HFF-Myc (cell line): ENCODE data around the gene GDA.

Experiments used
- DNase-seq: peaks from one replicate; pipeline ENCODE4 v3.0.0-alpha.2; 2011; ENCODE audit warnings: low read depth; ENCODE audit errors: extremely low read depth
- H3K4me3 ChIP-seq: replicated peaks from 2 replicates; pipeline ENCODE4 v1.5.1; 2011; ENCODE audit warnings: low read depth, mild to moderate bottlenecking, control low read depth, low read length
- TF ChIP-seq, protein P1 (sequence below): IDR thresholded peaks from 2 replicates; pipeline ENCODE4 v1.5.1; 2012; ENCODE audit warnings: mild to moderate bottlenecking, low read depth, low read length, control low read depth; ENCODE audit errors: missing control alignments

The GDA gene

DNA sequence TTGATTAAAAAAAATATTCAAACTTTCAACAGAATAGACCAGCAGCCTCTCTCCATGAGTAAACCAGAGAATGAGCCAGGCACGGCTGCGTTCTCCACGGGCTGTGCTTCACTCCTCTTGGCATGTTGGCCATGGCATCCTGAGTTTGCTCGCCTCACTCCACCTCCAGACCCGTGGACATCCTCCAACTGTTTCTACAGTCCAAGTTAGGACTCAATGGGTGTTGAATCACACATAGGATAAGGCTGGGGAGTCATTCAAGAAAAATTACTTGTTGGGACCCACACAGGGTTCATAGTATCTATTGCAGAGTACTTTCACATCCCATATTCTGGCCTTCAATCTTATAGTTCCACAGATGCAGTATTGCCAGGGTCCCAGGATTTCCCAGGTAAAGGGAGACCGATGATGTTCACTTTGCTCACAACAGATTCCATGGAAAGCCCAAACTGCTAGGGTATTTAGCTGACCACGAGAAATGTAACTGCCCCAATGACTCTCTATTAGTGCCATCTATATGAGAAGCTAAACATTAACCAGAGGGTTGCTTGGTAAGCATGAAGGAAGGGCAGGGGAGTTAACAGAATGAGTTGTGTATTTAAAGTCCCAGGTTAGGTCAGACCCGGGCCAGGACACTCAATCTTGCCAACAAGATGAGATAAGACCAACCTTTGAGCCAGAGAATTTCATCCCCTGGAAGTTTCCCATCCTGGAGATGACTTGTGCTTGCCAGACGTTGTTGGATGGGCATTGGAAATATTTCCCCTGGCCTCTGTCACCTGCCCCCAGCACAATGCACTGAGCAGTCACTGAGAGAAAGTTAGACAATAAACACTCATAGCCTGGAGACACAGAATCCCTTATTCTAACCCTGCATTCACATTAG, 19.7 kb upstream of the GDA start:
- no peak overlapping the region for H3K4me3 ChIP-seq
- DNase-seq: no peak
- TF ChIP-seq, protein P1, sequence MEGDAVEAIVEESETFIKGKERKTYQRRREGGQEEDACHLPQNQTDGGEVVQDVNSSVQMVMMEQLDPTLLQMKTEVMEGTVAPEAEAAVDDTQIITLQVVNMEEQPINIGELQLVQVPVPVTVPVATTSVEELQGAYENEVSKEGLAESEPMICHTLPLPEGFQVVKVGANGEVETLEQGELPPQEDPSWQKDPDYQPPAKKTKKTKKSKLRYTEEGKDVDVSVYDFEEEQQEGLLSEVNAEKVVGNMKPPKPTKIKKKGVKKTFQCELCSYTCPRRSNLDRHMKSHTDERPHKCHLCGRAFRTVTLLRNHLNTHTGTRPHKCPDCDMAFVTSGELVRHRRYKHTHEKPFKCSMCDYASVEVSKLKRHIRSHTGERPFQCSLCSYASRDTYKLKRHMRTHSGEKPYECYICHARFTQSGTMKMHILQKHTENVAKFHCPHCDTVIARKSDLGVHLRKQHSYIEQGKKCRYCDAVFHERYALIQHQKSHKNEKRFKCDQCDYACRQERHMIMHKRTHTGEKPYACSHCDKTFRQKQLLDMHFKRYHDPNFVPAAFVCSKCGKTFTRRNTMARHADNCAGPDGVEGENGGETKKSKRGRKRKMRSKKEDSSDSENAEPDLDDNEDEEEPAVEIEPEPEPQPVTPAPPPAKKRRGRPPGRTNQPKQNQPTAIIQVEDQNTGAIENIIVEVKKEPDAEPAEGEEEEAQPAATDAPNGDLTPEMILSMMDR: no peak

DNA sequence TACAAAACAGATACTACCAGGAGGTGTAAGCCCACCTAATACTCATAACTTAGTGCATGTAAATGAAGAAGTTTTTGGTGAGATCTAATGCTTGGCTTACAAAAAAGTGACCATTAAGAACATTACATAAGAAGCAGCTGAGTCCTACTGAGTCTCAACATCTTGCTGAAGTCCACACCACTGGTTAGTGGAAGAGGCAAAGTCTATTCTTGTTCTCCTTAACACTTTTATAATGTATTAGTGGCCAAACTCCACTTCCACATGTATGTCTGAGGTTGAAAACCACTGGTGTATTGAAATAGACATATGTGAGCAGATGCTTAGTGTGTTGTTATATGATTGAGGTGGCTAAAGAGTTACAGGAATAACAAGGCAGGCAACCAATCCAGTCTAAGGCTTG, 18.9 kb upstream of the GDA start:
- no peak for DNase-seq
- H3K4me3 ChIP-seq: no peak overlapping the region
- TF ChIP-seq, protein P1: no peak

DNA sequence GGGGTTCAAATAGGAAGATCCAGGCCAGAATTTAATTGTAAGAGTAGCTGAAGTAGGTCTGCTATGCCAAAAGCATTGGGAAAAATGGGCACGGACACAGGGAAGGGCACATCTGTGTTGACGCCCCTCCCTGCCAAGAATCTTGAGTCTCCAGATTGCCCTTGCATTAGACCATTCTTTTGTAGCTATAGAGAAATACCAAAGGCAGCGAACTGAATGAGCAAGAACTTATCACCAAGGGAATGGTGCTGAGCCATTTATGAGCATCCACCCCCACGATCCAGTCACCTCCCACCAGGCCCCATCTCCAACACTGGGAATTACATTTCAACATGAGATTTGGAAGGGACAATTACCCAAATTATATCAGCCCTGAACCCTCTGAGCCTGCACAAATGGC, 18.0 kb upstream of the GDA start:
- no peak for DNase-seq
- TF ChIP-seq, protein P1: no peak

DNA sequence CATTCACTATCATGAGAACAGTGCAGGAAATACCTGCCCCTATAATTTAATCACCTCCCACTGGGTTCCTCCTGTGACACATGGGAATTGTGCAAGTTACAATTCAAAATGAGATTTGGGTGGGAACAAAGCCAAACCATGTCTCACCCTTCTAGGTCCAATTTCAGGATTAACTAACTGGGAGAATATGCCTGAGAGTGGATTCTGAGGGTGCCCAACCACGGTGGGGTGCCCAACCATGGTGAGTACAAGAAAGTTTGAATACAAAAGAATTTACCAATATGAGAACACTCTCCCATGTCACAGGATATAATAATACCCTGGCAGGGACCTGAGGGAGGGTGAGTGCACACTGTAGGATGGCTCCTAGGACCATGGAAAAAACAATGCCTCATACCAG, 17.2 kb upstream of the GDA start:
- no peak for DNase-seq
- no peak overlapping the region for H3K4me3 ChIP-seq
- TF ChIP-seq, protein P1: no peak

More for the DNA sequence above, 18.0 kb upstream of the GDA start:
- H3K4me3 ChIP-seq: no peak overlapping the region

DNA sequence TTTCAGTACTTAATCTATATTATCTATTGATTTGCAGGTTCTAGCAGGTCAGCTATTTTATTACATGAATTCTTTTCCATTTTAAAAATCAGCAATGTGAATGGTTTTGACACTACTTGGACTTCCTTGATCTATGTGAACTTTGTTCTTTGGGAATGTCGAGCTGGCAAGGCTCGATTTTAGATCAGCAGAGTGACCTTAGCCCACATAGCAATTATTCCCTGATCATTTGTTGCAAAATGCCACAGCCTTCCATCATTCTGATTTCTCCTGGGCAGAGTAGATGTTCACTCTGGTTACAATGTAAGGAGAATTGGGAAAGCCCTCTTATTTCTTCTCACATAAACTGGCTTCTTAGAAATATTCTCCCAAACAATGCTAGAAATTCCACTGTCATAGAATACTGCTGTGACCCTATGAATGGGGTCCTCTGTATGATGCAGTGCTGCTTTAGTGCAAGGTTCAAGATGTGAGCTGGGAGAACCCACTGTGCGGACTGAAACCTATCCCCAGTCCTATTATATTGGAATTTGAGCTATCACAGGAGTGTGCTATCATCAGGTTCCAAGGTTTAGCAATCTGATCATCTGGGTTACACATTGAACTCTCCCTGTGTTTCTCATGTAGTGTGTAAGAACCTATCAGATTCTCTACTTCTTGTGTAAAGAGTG, 15.7 kb upstream of the GDA start:
- TF ChIP-seq, protein P1: no peak
- DNase-seq: no peak
- H3K4me3 ChIP-seq: no peak overlapping the region

DNA sequence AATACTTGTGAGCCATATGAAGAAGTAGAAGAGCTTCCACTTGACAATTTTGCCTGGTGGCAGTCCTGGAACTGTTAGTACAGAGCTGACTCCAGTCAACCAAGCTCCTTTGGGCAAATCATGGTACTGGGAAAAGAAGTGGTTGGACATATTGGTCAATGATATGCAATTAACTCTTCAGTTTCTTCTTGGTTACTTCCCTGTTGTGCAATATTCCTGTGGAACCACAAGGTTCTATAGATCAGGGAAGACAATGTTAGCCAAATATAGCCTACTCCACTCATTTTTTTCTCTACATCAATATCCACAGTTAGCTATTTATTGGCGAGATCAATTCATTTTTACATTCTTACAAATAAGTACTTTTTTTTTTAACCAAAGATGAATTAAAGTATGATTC, 14.4 kb upstream of the GDA start:
- H3K4me3 ChIP-seq: no peak overlapping the region
- no peak for DNase-seq
- TF ChIP-seq, protein P1: no peak
